M059J (cell line): Measurements from ENCODE around the gene ARG1. TPM values are rescaled to one million over a fixed set of nuclear protein-coding genes. Genes with fewer than 3 reads are reported as not detected.
"Not testable (repeated sequence)": the region's sequence is repeated elsewhere in the genome, so short reads cannot be mapped to it uniquely, and the experiment has no call there.

Experiments used
- DNase-seq: peaks from one replicate; pipeline ENCODE4 v3.0.0-alpha.2; 2012; ENCODE audit warnings: low read depth
- total RNA-seq: library from RNA; depleted of rRNA; stranded (reverse); fragments of >200 nt; shearing (Covaris generic); gene quantifications from 2 replicates; pipeline ENCODE4 v1.2.3, GENCODE V29; 2014; rRNA removed

ARG1 gene
- not detected in 2 replicates for total RNA-seq

DNA sequence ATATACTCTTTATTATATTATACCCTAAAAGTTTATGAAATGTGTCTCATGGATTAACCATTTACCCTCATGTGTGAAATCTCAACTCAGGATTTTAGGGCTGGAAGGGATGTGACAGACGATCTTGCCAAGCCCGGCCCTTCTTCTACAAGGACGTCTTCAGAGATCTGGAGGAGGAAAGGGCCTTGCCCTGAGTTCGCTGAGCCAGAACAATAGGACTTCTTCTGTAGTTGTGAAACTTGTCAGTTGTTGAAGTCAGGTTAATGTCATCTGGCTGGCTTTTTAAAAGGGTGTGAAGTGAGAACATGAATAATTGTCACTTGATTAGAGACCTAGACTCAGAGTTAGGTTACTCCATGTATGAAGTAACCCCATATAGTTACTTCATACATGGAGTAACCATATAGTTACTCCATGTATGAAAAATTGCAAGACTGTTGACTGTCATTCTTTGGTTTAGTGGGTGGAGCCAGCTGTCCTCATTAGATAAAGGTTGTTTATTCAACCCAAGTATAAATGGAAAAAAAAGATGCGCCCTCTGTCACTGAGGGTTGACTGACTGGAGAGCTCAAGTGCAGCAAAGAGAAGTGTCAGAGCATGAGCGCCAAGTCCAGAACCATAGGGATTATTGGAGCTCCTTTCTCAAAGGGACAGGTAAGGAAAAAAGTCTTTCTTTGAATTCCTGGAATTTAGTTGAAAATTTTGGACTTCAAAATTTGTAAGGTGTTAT is at the start of gene ARG1:
ARG1 (plus strand) TSS at position 541 of the 730 bp plus-strand sequence; CDS start at position 598, 57 bp downstream.
- DNase-seq: no peak

DNA sequence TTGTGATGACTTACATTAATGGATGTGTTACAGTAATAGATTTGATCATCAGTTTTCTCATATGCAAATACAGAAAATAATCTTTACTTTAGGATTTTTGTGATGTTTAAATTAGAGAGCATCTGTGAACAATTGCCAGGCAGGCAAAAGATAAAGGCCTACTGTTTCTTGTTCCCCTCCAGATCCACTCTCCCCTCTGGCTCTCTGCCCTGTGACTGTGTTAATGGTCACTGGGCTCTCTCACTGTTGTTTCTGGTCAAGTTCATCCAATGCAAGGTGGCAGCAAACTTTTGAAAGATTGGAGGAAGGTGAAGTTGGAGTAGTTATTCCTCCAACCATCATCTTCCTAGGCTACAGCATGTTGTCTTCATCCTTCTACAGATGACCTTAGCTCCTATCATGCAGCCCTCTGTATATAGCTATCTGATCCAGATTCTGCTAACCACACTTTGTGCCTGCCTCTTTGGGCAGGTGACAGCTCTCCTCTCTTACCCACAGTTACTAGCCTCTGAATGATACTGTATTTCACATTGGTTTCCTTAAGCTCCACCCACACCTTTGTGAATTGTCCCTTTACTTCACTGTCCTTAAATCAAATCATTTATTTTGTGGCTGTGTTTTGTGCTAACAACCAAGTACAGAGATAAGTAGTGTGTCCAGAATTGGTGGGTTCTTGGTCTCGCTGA is 48.9 kb upstream of the ARG1 start:
- DNase-seq: no peak

DNA sequence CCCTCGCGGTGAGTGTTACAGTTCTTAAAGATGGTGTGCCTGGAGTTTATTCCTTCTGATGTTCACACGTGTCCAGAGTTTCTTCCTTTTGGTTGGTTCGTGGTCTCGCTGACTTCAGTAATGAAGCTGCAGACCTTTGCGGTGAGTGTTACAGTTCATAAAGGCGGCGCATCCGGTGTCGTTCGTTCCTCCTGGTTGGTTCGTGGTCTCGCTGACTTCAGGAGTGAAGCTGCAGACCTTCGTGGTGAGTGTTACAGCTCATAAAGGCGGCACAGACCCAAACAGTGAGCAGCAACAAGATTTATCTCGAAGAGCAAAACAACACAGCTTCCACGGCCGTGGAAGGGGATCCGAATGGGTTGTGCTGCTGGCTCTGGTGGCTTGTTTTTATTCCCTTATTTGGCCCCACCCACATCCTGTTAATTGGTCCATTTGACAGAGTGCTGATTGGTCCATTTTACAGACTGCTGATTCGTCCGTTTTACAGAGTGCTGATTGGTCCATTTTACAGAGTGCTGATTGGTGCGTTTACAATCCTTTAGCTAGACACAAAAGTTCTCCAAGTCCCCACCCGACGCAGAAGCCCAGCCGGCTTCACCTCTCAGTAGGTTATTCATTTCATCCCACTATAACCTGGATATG is 48.2 kb upstream of the ARG1 start:
- DNase-seq: no peak

DNA sequence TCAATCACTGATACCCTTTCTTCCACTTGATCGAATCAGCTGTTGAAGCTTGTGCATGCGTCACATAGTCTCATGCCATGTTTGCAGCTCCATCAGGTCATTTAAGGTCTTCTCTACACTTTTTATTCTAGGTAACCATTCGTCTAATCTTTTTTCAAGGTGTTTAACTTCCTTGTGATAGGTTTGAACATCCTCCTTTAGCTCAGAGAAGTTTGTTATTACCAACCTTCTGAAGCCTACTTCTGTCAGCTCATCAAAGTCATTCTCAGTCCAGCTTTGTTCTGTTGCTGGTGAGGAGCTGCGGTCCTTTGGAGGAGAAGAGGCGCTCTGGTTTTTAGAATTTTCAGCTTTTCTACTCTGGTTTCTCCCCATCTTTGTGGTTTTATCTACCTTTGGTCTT is 42.1 kb upstream of the ARG1 start:
- not testable (repeated sequence) for DNase-seq

DNA sequence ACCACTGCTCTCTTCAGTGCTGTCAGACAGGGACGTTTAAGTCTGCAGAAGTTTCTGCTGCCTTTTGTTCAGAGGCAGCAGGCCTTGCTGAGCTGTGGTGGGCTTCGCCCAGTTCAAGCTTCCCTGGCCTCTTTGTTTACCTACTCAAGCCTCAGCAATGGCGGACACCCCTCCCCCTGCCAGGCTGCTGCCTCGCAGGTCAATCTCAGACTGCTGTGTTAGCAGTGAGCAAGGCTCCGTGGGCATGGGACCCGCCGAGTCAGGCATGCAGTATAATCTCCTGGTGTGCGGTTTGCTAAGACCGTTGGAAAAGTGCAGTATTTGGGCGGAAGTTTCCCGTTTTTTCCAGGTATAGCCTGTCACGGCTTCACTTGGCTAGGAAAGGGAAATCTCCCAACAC is 41.3 kb upstream of the ARG1 start:
- DNase-seq: not testable (repeated sequence)

DNA sequence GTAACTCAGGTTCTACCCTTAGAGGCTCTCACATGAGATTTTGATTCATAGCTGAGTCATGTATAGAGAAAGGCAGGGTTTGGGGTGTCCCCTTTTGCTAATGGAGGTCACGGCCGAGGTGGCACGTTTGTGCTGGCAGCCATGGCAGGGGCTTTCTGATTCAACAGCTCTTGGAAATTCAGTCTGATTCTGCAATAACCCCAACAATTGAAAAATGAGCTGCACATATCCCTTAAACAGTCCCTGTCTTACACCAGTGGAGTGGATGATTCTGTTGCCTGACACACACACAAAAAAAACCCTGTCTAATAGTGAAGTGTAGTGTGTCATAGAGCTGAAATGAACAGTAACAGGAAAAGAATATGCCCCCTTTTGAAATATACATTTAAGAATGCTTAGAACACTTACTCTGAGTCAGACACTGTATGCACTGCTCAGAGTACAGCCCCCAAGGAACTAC is 40.4 kb upstream of the ARG1 start:
- DNase-seq: peak; percentile 33

DNA sequence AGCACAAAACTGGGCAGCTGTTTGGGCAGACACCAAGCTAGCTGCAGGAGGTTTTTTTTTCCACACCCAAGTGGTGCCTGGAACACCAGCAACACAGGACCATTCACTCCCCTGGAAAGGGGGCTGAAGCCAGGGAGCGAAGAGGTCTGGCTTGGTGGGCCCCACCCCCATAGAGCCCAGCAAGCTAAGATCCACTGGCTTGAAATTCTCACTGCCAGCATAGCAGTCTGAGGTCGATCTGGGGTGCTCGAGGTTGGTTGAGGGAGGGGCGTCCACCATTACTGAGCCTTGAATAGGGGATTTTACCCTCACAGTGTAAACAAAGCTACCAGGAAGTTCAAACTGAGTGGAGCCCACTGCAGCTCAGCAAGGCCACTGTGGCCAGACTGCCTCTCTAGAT is 34.4 kb upstream of the ARG1 start:
- DNase-seq: not testable (repeated sequence)

DNA sequence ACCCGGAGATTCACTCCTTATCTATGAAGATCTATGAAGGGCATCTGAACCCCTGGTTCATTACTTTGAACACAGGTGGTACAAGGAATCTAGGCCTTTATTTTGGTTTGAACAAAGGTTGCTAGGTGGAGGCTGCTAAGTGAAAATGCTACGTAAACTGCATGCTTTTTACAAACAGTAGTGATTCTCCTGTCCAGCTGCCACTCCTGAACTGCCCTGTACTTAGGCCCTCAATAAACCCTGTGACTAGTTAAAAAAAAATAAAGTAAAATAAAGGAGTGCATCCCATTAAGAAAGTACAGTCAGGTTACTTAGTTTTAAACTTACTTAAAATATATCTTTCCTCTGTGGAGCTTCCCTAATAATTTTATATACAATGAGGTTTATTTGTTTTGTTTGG is 27.7 kb upstream of the ARG1 start:
- no peak for DNase-seq

DNA sequence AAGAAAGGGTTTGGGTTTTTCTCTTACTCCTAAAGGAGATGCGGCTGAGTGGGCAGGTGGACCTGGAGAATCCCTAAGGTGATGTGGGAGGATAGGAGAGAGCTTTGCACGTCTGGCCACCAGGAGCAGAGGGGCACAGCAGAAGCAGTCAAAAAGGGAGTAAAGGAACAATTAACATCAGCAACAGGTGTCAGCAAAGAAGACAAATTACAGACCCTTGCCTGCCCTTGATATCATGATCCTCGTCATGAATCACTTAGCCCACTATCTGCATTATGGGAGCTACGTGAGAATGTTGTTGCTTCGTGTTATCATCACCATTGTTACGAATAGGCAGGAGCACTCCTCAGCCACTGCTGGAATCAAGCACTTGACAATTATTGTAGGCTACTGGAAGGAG is 25.5 kb upstream of the ARG1 start:
- DNase-seq: no peak

DNA sequence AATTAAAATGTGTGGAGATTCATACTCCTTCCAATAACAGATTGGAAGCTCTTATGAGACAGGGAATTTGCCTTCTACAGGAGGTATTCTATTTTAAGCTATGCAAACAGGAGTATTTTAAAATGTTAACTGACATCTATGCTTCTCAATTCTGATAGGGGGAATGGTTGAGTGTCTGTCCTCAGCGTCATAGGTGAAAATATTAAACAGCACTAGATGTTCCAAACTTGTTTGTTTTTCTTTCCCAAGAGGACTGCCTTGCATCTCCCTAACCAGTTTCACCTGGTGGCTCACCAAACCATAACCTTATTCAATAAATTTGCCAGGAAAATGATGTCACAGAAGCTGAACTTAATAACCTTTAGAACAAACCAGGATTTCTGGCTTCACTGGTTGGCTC is 24.6 kb upstream of the ARG1 start:
- no peak for DNase-seq

DNA sequence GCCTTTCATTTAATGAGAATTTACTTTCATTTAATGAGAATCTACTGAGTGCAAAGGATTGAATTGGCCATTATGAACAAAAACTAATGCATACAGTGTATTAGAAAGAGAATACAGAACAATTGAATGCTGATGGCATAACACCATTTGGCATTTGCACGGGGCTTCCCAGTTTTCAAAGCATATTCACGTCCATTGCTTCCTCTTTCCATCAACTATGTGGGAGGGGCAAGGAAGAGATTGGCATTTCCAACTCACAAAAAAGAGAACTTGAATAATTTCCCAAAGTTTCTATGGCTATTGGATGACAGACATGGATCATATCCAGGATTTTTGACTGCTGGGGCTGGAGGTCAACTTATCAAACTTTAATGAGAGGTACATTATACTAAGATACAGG is 23.2 kb upstream of the ARG1 start:
- no peak for DNase-seq

DNA sequence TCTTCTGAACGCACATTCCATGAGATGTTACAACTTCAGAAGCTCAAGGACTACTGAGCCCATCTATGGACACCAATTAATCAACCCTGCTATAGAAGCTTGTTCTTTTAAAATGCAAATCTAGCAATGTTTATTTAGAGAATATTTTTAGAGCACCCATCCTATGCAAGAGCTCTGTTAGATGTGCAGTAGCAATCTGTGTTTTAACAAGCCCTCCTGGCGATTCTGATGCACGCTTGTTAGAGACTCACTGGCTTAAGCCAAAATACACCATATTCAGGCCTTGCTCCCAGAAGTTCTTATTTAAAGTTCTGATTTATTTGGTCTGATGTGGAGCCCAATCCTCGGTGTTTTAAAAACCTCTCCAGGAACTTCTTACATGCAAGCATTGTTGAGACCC is 21.1 kb upstream of the ARG1 start:
- no peak for DNase-seq

DNA sequence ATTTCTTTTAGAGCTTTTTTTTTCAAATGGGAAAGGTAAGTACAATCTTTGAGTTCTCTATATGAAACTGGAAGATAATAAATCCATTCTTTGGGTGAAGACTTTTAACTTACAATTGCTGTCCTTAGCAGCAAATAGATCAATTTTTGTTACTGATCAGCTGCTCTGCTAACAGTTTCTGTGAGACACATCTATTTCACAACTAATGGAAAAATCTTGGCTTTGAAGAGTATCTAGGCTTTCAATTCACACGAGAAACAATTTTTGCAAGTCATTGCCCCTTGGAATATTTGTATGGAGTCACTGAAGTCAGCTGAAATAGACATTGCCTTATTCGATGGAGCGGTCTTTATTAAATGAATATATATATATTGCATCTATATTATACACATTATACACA is 20.5 kb upstream of the ARG1 start:
- DNase-seq: no peak

DNA sequence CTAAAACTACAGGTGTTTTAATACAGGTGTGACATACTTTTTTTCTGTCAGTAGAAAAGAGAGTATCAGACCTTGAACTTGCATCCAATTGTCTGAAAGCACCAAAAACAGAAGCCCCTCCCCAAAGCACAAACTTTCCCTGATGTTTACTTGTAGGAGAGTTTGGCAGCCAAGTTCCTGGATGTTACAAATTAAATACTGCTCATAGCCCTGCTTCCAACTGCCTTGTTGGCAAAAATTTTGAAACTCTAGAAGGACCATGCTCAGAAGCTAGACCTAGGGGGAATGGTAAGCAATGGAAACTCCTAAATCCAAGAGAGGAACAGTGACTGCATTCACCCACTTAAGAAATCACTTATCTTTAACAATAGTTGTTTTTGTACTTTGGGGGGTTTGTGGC is 17.0 kb upstream of the ARG1 start:
- no peak for DNase-seq

DNA sequence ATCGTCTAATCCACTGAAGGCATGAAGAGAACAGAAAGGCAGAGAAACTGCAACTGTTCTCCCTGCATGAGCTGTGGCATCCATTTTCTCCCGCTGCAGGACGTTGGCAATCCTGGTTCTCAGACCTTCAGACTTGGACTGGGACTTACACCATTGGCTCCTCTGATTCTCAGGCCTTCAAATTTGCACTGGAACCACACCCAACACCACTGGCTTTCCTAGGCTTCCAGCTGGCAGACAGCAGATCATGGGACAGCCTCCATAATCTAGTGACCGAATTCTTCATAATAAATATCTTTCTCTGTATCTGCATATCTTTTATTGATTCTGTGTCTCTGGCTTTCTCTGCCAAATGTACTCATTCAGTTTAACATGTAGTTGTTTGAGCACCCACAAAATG is 14.1 kb upstream of the ARG1 start:
- no peak for DNase-seq

DNA sequence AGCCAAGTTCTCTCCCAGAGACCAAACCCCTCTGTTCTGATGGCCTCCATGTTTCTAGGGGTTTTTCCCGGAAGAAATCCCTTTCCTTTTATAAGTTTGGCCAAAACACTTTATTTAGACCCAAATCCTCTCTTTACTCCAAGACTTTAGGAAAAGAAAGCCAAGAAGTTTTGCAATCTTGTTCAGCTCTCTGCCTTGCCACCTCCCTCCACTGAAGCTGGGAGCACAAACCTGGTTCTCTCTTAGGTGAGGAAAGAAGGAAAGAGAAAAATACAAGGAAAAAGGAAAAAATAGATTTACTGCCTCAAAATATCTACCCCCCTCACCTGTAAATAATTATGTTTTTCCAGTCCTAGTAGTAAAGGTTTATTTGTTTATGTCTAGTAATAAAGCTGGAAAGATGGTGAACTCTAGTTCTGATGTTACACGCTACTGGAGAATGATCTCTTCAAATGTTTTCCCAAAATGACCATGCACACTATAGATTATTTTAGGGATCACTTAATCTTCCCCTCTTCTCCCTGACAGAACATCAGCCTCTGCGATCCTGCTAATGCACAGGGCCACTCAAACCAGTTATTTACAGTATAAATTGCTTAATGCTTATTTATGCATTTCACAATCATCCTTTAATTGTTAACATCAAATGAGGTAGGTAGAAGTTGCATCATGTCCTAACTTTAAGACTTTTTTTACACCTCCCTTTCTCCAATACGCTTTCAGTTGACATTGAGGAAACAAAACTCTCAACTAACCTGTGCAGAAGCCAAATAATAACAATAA is 10.9 kb upstream of the ARG1 start:
- no peak for DNase-seq

DNA sequence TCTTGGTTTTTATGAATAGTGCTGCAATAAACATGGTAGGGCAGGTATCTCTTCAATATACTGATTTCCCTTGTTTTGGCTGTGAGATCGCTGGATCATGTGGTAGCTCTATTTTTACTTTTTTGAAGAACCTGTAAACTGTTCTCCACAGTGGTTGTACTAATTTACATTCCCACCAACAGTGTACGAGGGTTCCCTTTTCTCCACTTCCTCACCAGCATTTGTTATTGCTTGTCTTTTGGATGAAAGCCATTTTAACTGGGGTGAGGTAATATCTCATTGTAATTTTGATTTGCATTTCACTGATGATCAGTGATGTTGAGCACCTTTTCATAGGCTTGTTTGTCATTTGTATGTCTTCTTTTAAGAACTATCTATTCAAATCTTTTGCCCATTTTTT is 8.0 kb upstream of the ARG1 start:
- DNase-seq: no peak

DNA sequence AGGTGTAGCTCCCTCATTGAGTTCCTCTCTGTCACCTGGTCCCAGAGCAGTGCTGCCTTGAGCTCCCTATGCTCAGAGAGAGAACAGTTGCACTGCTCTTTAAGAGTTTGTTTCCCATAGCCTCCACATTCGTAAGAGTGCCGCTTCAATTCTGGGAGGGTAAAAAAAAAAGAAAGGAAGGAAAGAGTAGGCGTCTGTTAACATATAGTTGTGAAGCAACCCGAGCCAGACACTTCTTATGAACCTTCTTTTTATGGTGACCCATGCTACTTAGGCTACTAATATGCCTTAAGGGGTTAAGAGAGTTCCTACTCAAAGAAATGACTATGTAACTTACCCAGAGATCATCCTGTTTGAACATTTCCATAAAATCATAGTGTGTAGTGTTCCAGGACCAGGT is 4.3 kb upstream of the ARG1 start:
- no peak for DNase-seq

DNA sequence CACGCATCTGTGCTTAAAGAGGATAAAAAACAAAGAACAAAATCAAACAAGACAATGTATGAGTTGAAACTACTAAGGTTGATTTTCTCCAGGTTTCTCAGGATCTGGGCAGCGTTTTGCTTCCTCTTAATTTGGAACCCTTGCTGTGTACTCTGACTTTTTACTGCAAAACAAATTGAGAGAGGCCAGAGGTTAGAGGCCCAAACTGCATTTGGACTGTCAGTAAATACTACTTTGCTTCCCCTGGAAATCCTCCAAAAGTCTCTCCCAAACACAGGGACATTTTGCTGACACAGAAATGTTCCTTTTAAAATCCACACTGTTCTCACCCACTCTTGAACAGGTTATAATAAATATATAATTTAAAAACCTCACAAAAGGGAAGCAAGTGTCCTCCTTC is 1.1 kb downstream of the ARG1 start:
- DNase-seq: no peak

DNA sequence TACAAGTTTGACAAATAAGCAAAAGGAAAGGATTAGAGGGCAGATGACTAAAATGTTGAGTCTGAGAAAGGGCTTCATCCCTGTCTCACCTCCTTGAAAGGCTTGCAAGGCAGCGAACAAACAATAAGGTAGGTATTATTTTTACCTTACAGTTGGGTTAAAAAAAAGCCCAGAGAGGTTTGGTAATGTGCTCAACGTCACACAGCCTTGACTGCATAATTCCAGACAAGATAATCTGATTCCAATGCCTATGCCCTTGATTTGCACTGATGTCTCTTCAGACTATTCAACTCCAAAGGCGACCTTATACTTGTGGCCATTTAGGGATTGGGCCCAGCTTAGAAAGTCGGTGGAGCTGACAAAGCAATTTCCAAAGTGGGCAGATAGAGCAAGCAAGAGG is 1.7 kb downstream of the ARG1 start:
- DNase-seq: no peak

DNA sequence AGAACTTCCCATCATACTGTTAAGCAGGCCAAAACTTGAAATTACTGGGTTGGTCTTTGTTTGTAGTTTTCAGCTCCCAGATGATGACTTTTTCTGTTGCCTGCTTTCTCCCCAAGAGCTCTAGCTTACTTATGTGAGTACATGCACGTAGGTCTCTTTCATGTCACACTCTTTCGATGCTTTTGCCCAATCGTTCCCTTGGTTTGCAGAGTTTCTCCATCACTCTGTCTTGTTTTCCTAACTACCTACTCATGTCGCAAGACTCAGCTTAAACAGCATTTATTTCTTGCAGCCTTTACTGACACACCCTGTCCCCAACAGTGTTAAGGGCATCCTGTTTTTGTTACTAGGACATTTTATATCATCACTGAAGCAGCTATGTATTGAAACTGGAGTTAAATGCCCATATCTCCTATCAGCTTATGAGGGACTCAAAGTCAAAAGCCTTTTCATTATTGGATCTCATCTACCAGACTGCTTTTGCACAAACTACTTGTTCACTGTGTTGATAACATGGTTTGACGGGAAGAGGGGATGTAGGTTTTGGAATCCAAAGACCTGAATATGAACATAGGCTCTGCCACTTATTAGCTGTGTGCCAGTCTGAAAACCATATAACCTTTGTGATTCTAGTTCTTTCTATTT is 2.9 kb downstream of the ARG1 start:
- no peak for DNase-seq

DNA sequence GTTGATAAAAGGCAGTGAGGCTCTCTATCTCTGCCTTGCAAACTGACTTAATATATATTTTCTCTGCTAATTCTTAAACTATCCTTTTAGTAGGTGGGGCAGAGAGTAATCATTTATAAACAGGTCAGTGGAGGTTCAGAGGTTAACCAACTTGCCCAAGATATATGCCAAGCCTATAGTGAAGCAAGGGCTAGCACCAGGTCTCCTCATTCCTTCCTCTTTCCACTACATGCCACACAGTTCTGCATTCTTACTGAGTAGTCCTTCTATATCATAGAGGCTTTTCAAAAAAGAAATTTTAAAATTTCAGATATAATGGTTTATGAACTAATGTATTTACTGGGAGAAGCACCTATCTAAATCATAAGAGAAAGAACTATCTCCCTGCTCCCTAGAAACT is 8.5 kb downstream of the ARG1 start:
- DNase-seq: no peak
